Ascending aorta (tissue), 2 donors: ENCODE results near the gene CCDC107. TPM values are rescaled to one million over a fixed set of nuclear protein-coding genes. Genes with fewer than 3 reads are reported as not detected.

Experiments
- DNase-seq, 2 donors: peaks; one replicate each; pipeline ENCODE4 v3.0.0-alpha.2; 2019; ENCODE audit warnings: low spot score in 2 of 2
- H3K27ac ChIP-seq, 2 donors: fragments of 200-600 bp; sonication (generic); one replicate each; pipeline ENCODE4 v1.5.1; 2016 to 2017; ENCODE audit warnings: mild to moderate bottlenecking in 1 of 2
- H3K27me3 ChIP-seq: fragments of 200-600 bp; sonication (generic); one replicate; pipeline ENCODE4 v1.5.1; 2017
- H3K36me3 ChIP-seq, 2 donors: fragments of 200-600 bp; sonication (generic); one replicate each; pipeline ENCODE4 v1.5.1; 2016
- H3K4me1 ChIP-seq, 2 donors: fragments of 200-600 bp; sonication (generic); one replicate each; pipeline ENCODE4 v1.5.1; 2016 to 2017; ENCODE audit warnings: mild to moderate bottlenecking in 1 of 2
- H3K4me3 ChIP-seq, 2 donors: fragments of 200-600 bp; sonication (generic); one replicate each; pipeline ENCODE4 v1.5.1; 2016 to 2017; ENCODE audit warnings: mild to moderate bottlenecking in 1 of 2
- H3K9me3 ChIP-seq, 2 donors: fragments of 200-600 bp; sonication (generic); one replicate each; pipeline ENCODE4 v1.5.1; 2016
- CTCF ChIP-seq, 3 experiments: fragments of 200-600 bp in 2 of 3; fragments of 450-650 bp in 1 of 3; sonication (generic) in 2 of 3; IDR thresholded peaks; one replicate each; pipeline ENCODE4 v1.5.1; 2016 to 2019; ENCODE audit warnings: antibody characterized with exemption in 3 of 3, mild to moderate bottlenecking in 1 of 3, moderate library complexity in 1 of 3
- intact Hi-C: fragments of 100-400 bp; cut with DNase I; formaldehyde crosslinking; loops from one replicate; pipeline ENCODE4 v1.15.1; 2023
- total RNA-seq: library from RNA; depleted of rRNA; stranded (reverse); fragments of >200 nt; gene quantifications from one replicate; pipeline ENCODE4 v1.1.0, GENCODE V29; 2016

CCDC107 gene
- total RNA-seq, 1 donor from 2014 or later = 67.6 TPM

- H3K27me3 ChIP-seq = no peaks in the 10 kb centered on the region
- no peak for TF ChIP-seq CTCF (IDR thresholded peaks at IDR 0.05)
- H3K27ac ChIP-seq = peak overlapping the region; percentile 93 to 97
- no peak overlapping the region for H3K4me3 ChIP-seq
- DNase-seq = no peak
- peaks cover 3 to 48% of the 10 kb centered on the region in 2 donors for H3K4me1 ChIP-seq
- intact Hi-C loops = loop anchor here (5.0 to 10.0 kb wide), 2 partner anchors 134 to 201 kb away; partner anchors contain the start of gene RUSC2
- H3K9me3 ChIP-seq = no peaks in the 10 kb centered on the region
- peaks cover 46 to 52% of the 10 kb centered on the region in 2 donors for H3K36me3 ChIP-seq
These were observed 37.9 kb downstream of the CCDC107 start for GRCh38 chr9:35695943-35696401.

GRCh38 chr9:35696520-35697215 is 38.6 kb downstream of the CCDC107 start:
- Histone ChIP-seq H3K27ac (peak overlapping the region; percentile 93 to 97), H3K27me3 (no peaks in the 10 kb centered on the region), H3K4me3 (no peak overlapping the region), H3K4me1 (peaks cover 3 to 48% of the 10 kb centered on the region in 2 donors), H3K36me3 (peaks cover 53 to 59% of the 10 kb centered on the region in 2 donors), H3K9me3 (no peaks in the 10 kb centered on the region)
- TF ChIP-seq CTCF (IDR thresholded peaks at IDR 0.05) = peak; percentile 79 to 87 (median 87)
- peak in 1 of 2 donors; percentile 82 for DNase-seq
- intact Hi-C loops = loop anchor here (1.0 to 10.0 kb wide), 3 partner anchors 30 to 202 kb away; partner anchors contain the start of gene RUSC2

- Histone ChIP-seq H3K27ac (peak overlapping the region; percentile 93 to 97), H3K4me1 (peaks cover 3 to 45% of the 10 kb centered on the region in 2 donors), H3K27me3 (no peaks in the 10 kb centered on the region), H3K9me3 (no peaks in the 10 kb centered on the region), H3K4me3 (no peak overlapping the region), H3K36me3 (peaks cover 61 to 68% of the 10 kb centered on the region in 2 donors)
- DNase-seq = no peak
- no peak for TF ChIP-seq CTCF (IDR thresholded peaks at IDR 0.05)
- intact Hi-C loops = loop anchor here (1.0 to 10.0 kb wide), 3 partner anchors 29 to 203 kb away; partner anchors contain the start of gene RUSC2
These were observed 39.4 kb downstream of the CCDC107 start for GRCh38 chr9:35697486-35697885.

- Histone ChIP-seq H3K9me3 (no peaks in the 10 kb centered on the region), H3K27me3 (no peaks in the 10 kb centered on the region), H3K4me3 (no peak overlapping the region), H3K27ac (peak overlapping the region; percentile 93 to 97), H3K36me3 (peaks cover 68 to 75% of the 10 kb centered on the region in 2 donors), H3K4me1 (peaks cover 3 to 44% of the 10 kb centered on the region in 2 donors)
- intact Hi-C loops = loop anchor here (5.0 to 10.0 kb wide), 2 partner anchors 136 to 203 kb away; partner anchors contain the start of gene RUSC2
- no peak for TF ChIP-seq CTCF (IDR thresholded peaks at IDR 0.05)
- DNase-seq = no peak
These were observed 40.1 kb downstream of the CCDC107 start for GRCh38 chr9:35698231-35698630.

- H3K36me3 ChIP-seq = peaks cover 86 to 93% of the 10 kb centered on the region in 2 donors
- intact Hi-C loops = no loop called here
- no peaks in the 10 kb centered on the region for H3K27me3 ChIP-seq
- H3K27ac ChIP-seq = peak overlapping the region; percentile 93 to 97
- no peak for DNase-seq
- no peak overlapping the region for H3K4me3 ChIP-seq
- H3K9me3 ChIP-seq = no peaks in the 10 kb centered on the region
- peaks cover 3 to 30% of the 10 kb centered on the region in 2 donors for H3K4me1 ChIP-seq
- TF ChIP-seq CTCF (IDR thresholded peaks at IDR 0.05) = no peak
These were observed 41.9 kb downstream of the CCDC107 start for GRCh38 chr9:35700031-35700430.
